ENCODE results near the gene NEK2. TPM values are rescaled to one million over a fixed set of nuclear protein-coding genes. Genes with fewer than 3 reads are reported as not detected.

Gene NEK2
- total and polyA plus RNA-seq, 2 of the 13 experiments (the other 11 are each of a cell fraction or from before 2014, with no cell fraction given): 10.9 to 40.8 TPM

GRCh38 chr1:211698161-211699026 lies 23.0 kb upstream of the NEK2 start (continued):
- 0 out of 2 replicates have a peak, but pooled peaks have one; percentile 39 for TF ChIP-seq SMAD3 (CRISPR knock-in tag; IDR thresholded peaks at IDR 0.05)
- no peak for TF ChIP-seq ZNF615 (CRISPR knock-in tag; IDR thresholded peaks at IDR 0.05; ENCODE audit: borderline replicate concordance)
- TF ChIP-seq CCDC6 (CRISPR knock-in tag; IDR thresholded peaks at IDR 0.05): peak; percentile 51; the same call in 1 of the 2 replicates
- TF ChIP-seq BORCS8-MEF2B (CRISPR knock-in tag; IDR thresholded peaks at IDR 0.05): peak; percentile 81
- peak; percentile 35; the same call in 1 of the 2 replicates for TF ChIP-seq ZSCAN9 (CRISPR knock-in tag; IDR thresholded peaks at IDR 0.05; ENCODE audit: borderline replicate concordance)
- TF ChIP-seq PTBP1 (IDR thresholded peaks at IDR 0.05; ENCODE audit: low read depth, low read length, poor library complexity, severe bottlenecking): no peak
- peak; percentile 65 for TF ChIP-seq ZFY (CRISPR knock-in tag; IDR thresholded peaks at IDR 0.05)
- TF ChIP-seq PPARG (CRISPR knock-in tag; conservative IDR thresholded peaks at IDR 0.05): peak; percentile 48; the same call in 1 of the 2 replicates
- TF ChIP-seq RXRB (CRISPR knock-in tag; IDR thresholded peaks at IDR 0.05; ENCODE audit: borderline replicate concordance): peak; percentile 71
- peak; percentile 48; the same call in 1 of the 2 replicates for TF ChIP-seq SP4 (CRISPR knock-in tag; IDR thresholded peaks at IDR 0.05)
- TF ChIP-seq PRDM10 (CRISPR knock-in tag; IDR thresholded peaks at IDR 0.05; ENCODE audit: low read depth): 0 out of 2 replicates have a peak, but pooled peaks have one; percentile 53
- TF ChIP-seq JUN (CRISPR knock-in tag; IDR thresholded peaks at IDR 0.05): no peak
- TF ChIP-seq PRDM15 (CRISPR knock-in tag; IDR thresholded peaks at IDR 0.05): no peak
- peak; percentile 37; the same call in 1 of the 2 replicates for TF ChIP-seq PHF8 (CRISPR knock-in tag; IDR thresholded peaks at IDR 0.05)
- 0 out of 2 replicates have a peak, but pooled peaks have one; percentile 65 for TF ChIP-seq AHR (CRISPR knock-in tag; IDR thresholded peaks at IDR 0.05)
- TF ChIP-seq MAX (IDR thresholded peaks at IDR 0.05): peak; percentile 42; the same call in 1 of the 2 replicates
- no peak; the same call in 1 of the 2 replicates for TF ChIP-seq NFYC (CRISPR knock-in tag; IDR thresholded peaks at IDR 0.05)
- peak; percentile 69; the same call in 1 of the 2 replicates for TF ChIP-seq KAT8 (CRISPR knock-in tag; IDR thresholded peaks at IDR 0.05)
- TF ChIP-seq ZNF160 (CRISPR knock-in tag; IDR thresholded peaks at IDR 0.05): 0 out of 2 replicates have a peak, but pooled peaks have one; percentile 58
- no peak for TF ChIP-seq TCF7 (IDR thresholded peaks at IDR 0.05; ENCODE audit: low read depth)
- no peak for TF ChIP-seq HNF4G (IDR thresholded peaks at IDR 0.05; ENCODE audit: borderline replicate concordance, low read depth, low read length)
- peak; percentile 30; the same call in 1 of the 2 replicates for TF ChIP-seq HNF4G (CRISPR knock-in tag; IDR thresholded peaks at IDR 0.05; ENCODE audit: borderline replicate concordance, low read depth)
- peak; percentile 80 for TF ChIP-seq RXRA (CRISPR knock-in tag; IDR thresholded peaks at IDR 0.05)

Measured in HepG2 (cell line).